Prostate gland (tissue), 2 donors: Measurements from ENCODE around the gene CCL15. TPM values are rescaled to one million over a fixed set of nuclear protein-coding genes. Genes with fewer than 3 reads are reported as not detected.

Experiments used
- DNase-seq: peaks from one replicate; pipeline ENCODE4 v3.0.0-alpha.2; 2019; ENCODE audit warnings: low spot score
- H3K27ac ChIP-seq, 2 donors: fragments of 200-600 bp; sonication (generic); 2 replicates each; pipeline ENCODE4 v1.5.1; 2017 to 2019
- H3K27me3 ChIP-seq: fragments of 200-600 bp; sonication (generic); replicated peaks from 2 replicates; pipeline ENCODE4 v1.5.1; 2019; ENCODE audit not compliant: insufficient read depth
- H3K36me3 ChIP-seq, 2 donors: fragments of 200-600 bp; sonication (generic); 1 replicate in 1 of 2; 2 replicates in 1 of 2; pipeline versions ENCODE4 v1.5.1 to v1.8.1; 2017 to 2019
- H3K4me1 ChIP-seq: fragments of 200-600 bp; sonication (generic); replicated peaks from 2 replicates; pipeline ENCODE4 v1.5.1; 2019
- H3K4me3 ChIP-seq, 2 donors: fragments of 200-600 bp; sonication (generic); 2 replicates each; pipeline ENCODE4 v1.5.1; 2017 to 2019
- H3K9me3 ChIP-seq: fragments of 200-600 bp; sonication (generic); 2 replicates; pipeline ENCODE4 v1.5.1; 2017
- CTCF ChIP-seq, 4 experiments: fragments of 200-600 bp in 2 of 4; fragments of 450-650 bp in 2 of 4; sonication (generic) in 2 of 4; IDR thresholded peaks; 1 replicate in 3 of 4; 2 replicates in 1 of 4; pipeline ENCODE4 v1.5.1; 2016 to 2019; ENCODE audit warnings: antibody characterized with exemption in 4 of 4, mild to moderate bottlenecking in 2 of 4, moderate library complexity in 2 of 4
- POLR2A ChIP-seq: fragments of 450-650 bp; IDR thresholded peaks from one replicate; pipeline ENCODE4 v1.6.1; 2016; ENCODE audit warnings: antibody characterized with exemption, mild to moderate bottlenecking
- POLR2AphosphoS5 ChIP-seq: sonication (generic); formaldehyde crosslinking; IDR thresholded peaks from one replicate; pipeline ENCODE4 v1.6.1; 2017; ENCODE audit warnings: antibody characterized with exemption
- WGBS: methylation state at CpG from one replicate; pipeline ENCODE4 v1.1.5; 2018; 5-methylcytosine and 5-hydroxymethylcytosine counted together
- intact Hi-C: fragments of 100-400 bp; cut with DNase I; formaldehyde crosslinking; loops from one replicate; pipeline ENCODE4 v1.14.2; 2022
- total RNA-seq, 2 donors: library from RNA; depleted of rRNA; stranded (reverse); fragments of >200 nt; gene quantifications; one replicate each; pipeline ENCODE4 v1.1.0, GENCODE V29; 2016

CCL15 gene
- total RNA-seq, 2 donors from 2014 or later, result not detected

- H3K4me1 ChIP-seq, result no peaks in the 10 kb centered on the region
- DNase-seq, result no peak
- H3K27me3 ChIP-seq, result no peaks in the 10 kb centered on the region
- no peaks in the 10 kb centered on the region for H3K9me3 ChIP-seq
- H3K27ac ChIP-seq, result no peak overlapping the region
- intact Hi-C loops, result no loop called here
- H3K36me3 ChIP-seq, result no peaks in the 10 kb centered on the region
- TF ChIP-seq POLR2A, result no peak
- TF ChIP-seq POLR2AphosphoS5, result no peak
- no peak for TF ChIP-seq CTCF (IDR thresholded peaks at IDR 0.05)
- WGBS, result 86% methylated on average over 1 of the region's 1 CpG
- H3K4me3 ChIP-seq, result no peak overlapping the region
These were observed 29.6 kb upstream of the CCL15 start for GRCh38 chr17:36030956-36031355.

GRCh38 chr17:36027761-36028160, 26.4 kb upstream of the CCL15 start:
- TF ChIP-seq POLR2A, result no peak
- TF ChIP-seq CTCF (IDR thresholded peaks at IDR 0.05), result no peak
- TF ChIP-seq POLR2AphosphoS5, result no peak
- Histone ChIP-seq H3K27me3 (no peaks in the 10 kb centered on the region), H3K4me3 (no peak overlapping the region), H3K4me1 (no peaks in the 10 kb centered on the region), H3K9me3 (no peaks in the 10 kb centered on the region), H3K27ac (no peak overlapping the region), H3K36me3 (no peaks in the 10 kb centered on the region)
- intact Hi-C loops, result no loop called here
- no peak for DNase-seq
- WGBS, result 11% methylated on average over 4 of the region's 4 CpGs

- Histone ChIP-seq H3K36me3 (no peaks in the 10 kb centered on the region), H3K27ac (no peak overlapping the region), H3K4me1 (no peaks in the 10 kb centered on the region), H3K4me3 (no peak overlapping the region), H3K9me3 (no peaks in the 10 kb centered on the region), H3K27me3 (no peaks in the 10 kb centered on the region)
- intact Hi-C loops, result no loop called here
- DNase-seq, result no peak
- WGBS, result 78% methylated on average over 6 of the region's 6 CpGs
- TF ChIP-seq POLR2AphosphoS5, result no peak
- no peak for TF ChIP-seq CTCF (IDR thresholded peaks at IDR 0.05)
- no peak for TF ChIP-seq POLR2A
These were observed 22.9 kb upstream of the CCL15 start for GRCh38 chr17:36024106-36024869.

GRCh38 chr17:36019423-36019822, 18.1 kb upstream of the CCL15 start:
- no peak for DNase-seq
- no peaks in the 10 kb centered on the region for H3K36me3 ChIP-seq
- no peaks in the 10 kb centered on the region for H3K4me1 ChIP-seq
- TF ChIP-seq CTCF (IDR thresholded peaks at IDR 0.05), result no peak
- 90% methylated on average over 2 of the region's 2 CpGs for WGBS
- H3K27ac ChIP-seq, result no peak overlapping the region
- H3K27me3 ChIP-seq, result no peaks in the 10 kb centered on the region
- no peak overlapping the region for H3K4me3 ChIP-seq
- H3K9me3 ChIP-seq, result no peaks in the 10 kb centered on the region
- intact Hi-C loops, result no loop called here

GRCh38 chr17:36017799-36018198, 16.4 kb upstream of the CCL15 start, which contains the start of gene CCL23:
TSS of gene CCL23 (minus strand) at chr17:36017972. CDS start at chr17:36017897, 75 bp downstream.
- Histone ChIP-seq H3K27me3 (no peaks in the 10 kb centered on the region), H3K4me3 (no peak within 1 kb of the TSS), H3K27ac (no peak within 1 kb of the TSS), H3K36me3 (no peaks in the 10 kb centered on the region), H3K4me1 (no peaks in the 10 kb centered on the region), H3K9me3 (no peaks in the 10 kb centered on the region)
- TF ChIP-seq POLR2A, result no peak
- TF ChIP-seq POLR2AphosphoS5, result no peak
- TF ChIP-seq CTCF (IDR thresholded peaks at IDR 0.05), result no peak
- intact Hi-C loops, result no loop called here
- no peak for DNase-seq
- 44% methylated on average over 6 of the region's 6 CpGs for WGBS
